Naive thymus-derived CD8-positive, alpha-beta T cell (primary cell): ENCODE data around the gene ZFP28. TPM values are rescaled to one million over a fixed set of nuclear protein-coding genes. Genes with fewer than 3 reads are reported as not detected.

Source experiments
- ATAC-seq, 2 donors: fragments of 150-1000 bp; cut with Tn5 transposase in 1 of 2; sonication (Bioruptor Pico), chemical (Tn5 transposase) in 1 of 2; 1 replicate in 1 of 2; 2 replicates in 1 of 2; pipeline ENCODE4 v1.10.0; 2021; ENCODE audit warnings: mild to moderate bottlenecking in 2 of 2, moderate library complexity in 2 of 2
- POLR2A ChIA-PET: fragments of 350-600 bp; sonication (Branson Sonifier 250); formaldehyde crosslinking; loops from one replicate; lab custom pipeline; 2021; ENCODE audit warnings: antibody characterized with exemption; lab: Charles Lee
- DNase-seq, 10 donors: peaks; one replicate each; pipeline versions ENCODE4 v3.0.0 to v3.0.0-alpha.2; 2020 to 2022
- H3K27ac Mint-ChIP-seq, 10 donors: one replicate each; pipeline ENCODE4 v1.8.0; 2020 to 2022; ENCODE audit warnings: mild to moderate bottlenecking in 10 of 10, mixed read lengths in 10 of 10, moderate library complexity in 4 of 10, inconsistent platforms in 1 of 10
- H3K27me3 Mint-ChIP-seq, 5 donors: one replicate each; pipeline ENCODE4 v1.8.0; 2021 to 2022; ENCODE audit warnings: mixed read lengths in 5 of 5
- H3K36me3 Mint-ChIP-seq, 3 donors: one replicate each; pipeline ENCODE4 v1.8.0; 2020 to 2022; ENCODE audit warnings: mixed read lengths in 3 of 3, mild to moderate bottlenecking in 2 of 3, inconsistent platforms in 1 of 3
- H3K4me1 Mint-ChIP-seq, 4 donors: one replicate each; pipeline ENCODE4 v1.8.0; 2021 to 2022; ENCODE audit warnings: mixed read lengths in 4 of 4
- H3K4me3 Mint-ChIP-seq, 10 donors: one replicate each; pipeline ENCODE4 v1.8.0; 2020 to 2022; ENCODE audit warnings: mild to moderate bottlenecking in 10 of 10, mixed read lengths in 10 of 10, moderate library complexity in 6 of 10, inconsistent platforms in 1 of 10
- H3K9me3 Mint-ChIP-seq, 9 donors: one replicate each; pipeline ENCODE4 v1.8.0; 2020 to 2022; ENCODE audit warnings: mixed read lengths in 9 of 9, mild to moderate bottlenecking in 3 of 9, inconsistent platforms in 1 of 9, moderate library complexity in 1 of 9
- polyA plus RNA-seq, 3 donors: library from polyadenylated mRNA; unstranded; fragments of 300-500 nt; fragmentation: Illumina TruSeq; gene quantifications; one replicate each; pipeline ENCODE4 v1.2.3, GENCODE V29; 2021
- total RNA-seq, 8 experiments: library from RNA in 2 of 8; stranded (reverse) in 2 of 8; gene quantifications; one replicate each; pipeline ENCODE4 v1.2.3 and lab custom pipeline; 2021 to 2026

Gene ZFP28
- total and polyA plus RNA-seq, 5 experiments from 2014 or later = 0.93 to 13.3 (median 2.8) TPM

DNA sequence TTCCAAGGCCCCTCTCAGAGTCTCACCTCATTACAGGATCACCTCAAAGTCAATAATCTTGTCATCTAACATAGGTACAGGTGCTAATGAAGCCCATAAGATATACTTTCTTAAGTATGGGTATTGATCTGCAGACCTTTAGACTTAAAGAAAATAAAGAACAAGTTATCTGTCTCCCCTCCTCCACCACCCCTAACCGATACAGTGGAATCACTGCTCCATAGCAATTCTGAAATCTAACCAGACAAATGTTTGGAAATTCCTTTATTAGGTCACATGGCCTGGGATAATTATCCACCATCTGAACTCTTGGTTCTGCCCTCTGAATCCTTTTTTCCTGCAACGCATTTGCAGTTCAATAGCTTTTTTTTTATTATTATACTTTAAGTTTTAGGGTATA, 24.0 kb downstream of the ZFP28 start:
- H3K9me3 Mint-ChIP-seq = peaks cover 13 to 100% (median 58%) of the 10 kb centered on the region in 9 donors
- no peak overlapping the region for H3K27ac Mint-ChIP-seq
- peaks cover 2 to 16% (median 12%) of the 10 kb centered on the region in 4 donors for H3K4me1 Mint-ChIP-seq
- no peak for ATAC-seq
- no peak for DNase-seq
- POLR2A ChIA-PET = interaction anchor here (0.6 kb wide), 1 partner anchor 22 kb away, joined by 3 read pairs; no protein-coding TSS in a partner anchor
- no peak overlapping the region for H3K4me3 Mint-ChIP-seq
- H3K27me3 Mint-ChIP-seq = no peaks in the 10 kb centered on the region
- H3K36me3 Mint-ChIP-seq = peaks cover 10 to 75% (median 68%) of the 10 kb centered on the region in 3 donors

DNA sequence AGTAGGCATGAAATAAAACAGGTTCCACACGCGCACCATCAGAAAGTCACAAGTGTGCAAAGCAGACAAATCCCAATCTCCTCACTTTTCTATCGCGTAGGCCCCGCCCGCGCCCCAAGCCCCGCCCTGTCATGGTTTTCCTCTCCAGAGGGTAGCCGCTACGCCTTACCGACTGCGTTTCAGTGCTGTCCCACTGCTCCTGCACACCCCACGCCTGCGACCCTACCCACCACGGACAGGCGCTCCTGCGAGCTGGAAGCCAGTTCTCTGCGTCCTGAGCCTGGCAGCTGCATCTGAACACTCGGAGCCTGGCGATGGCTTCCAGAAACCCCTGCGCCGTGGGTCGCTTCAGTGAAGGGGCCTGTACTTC, 28.1 kb downstream of the ZFP28 start:
- peak overlapping the region; percentile 79 to 95 (median 91) for H3K27ac Mint-ChIP-seq
- POLR2A ChIA-PET = interaction anchor here (0.6 to 1.7 kb wide), 2 partner anchors 27 to 28 kb away, joined by 3 to 4 read pairs; partner anchors contain the start of gene ZNF71
- ATAC-seq = peak; percentile 49 to 51
- H3K27me3 Mint-ChIP-seq = no peaks in the 10 kb centered on the region
- H3K4me1 Mint-ChIP-seq = peaks cover 2 to 24% (median 18%) of the 10 kb centered on the region in 4 donors
- DNase-seq = peak in 3 of 10 donors; percentile 4 to 24 (median 17)
- H3K36me3 Mint-ChIP-seq = peaks cover 37 to 78% (median 53%) of the 10 kb centered on the region in 3 donors
- H3K4me3 Mint-ChIP-seq = peak overlapping the region; percentile 92 to 99 (median 94)
- H3K9me3 Mint-ChIP-seq = peaks cover 6 to 95% (median 37%) of the 10 kb centered on the region in 9 donors

DNA sequence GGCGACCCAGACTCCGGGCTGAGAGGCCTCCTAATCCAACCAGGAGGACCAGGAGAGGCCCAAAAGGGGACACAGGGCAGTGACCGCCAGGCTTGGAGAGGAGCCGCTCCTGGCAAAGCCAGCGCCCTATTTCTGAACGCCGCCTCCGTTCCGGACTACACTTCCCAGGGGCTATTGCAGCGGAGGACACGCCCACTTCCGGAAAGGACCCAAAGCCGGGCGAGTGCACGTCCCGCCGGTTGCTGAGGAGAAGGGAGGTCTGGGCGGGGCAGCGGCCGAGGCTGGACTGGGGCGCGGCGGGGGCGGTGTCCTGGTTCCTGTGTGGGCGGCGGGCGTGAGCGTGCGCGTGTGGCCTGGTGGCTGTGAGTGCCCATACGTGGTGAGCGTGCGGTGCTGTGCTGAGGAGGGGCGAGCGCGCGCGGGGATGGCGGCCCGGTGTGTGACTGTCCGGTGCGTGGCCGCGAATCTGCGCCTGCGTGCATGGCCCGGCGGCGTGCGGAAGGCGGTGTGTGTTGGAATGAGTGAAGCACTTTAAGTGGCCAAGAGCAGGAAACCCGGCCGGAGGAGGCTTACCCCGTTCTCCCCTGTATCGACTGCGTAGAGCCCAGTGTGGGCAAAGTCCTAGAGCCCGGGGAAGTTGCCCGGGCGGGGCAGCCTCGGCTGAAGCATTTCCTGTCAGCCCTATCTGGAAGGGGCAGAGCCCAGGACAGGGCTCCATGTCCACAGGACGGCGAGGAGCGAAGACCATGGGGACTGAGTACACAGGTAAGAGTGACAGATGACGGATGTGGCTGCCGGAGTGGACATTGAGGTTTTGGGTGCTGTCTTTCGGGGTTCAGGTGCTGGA, 28.7 kb downstream of the ZFP28 start, which contains the start of gene ZNF470:
ZNF470 (plus strand) TSS at position 195 of the 847 bp plus-strand sequence. CDS start 2,844 bp downstream, outside the sequence.
- peak within 1 kb of the TSS; percentile 92 to 99 (median 94) for H3K4me3 Mint-ChIP-seq
- no peaks in the 10 kb centered on the region for H3K27me3 Mint-ChIP-seq
- ATAC-seq (peak; percentile 95 to 97), DNase-seq (peak; percentile 75 to 93 (median 84))
- POLR2A ChIA-PET = interaction anchor here (0.6 to 1.7 kb wide), 4 partner anchors 27 to 609 kb away, joined by 3 to 5 read pairs (median 4); partner anchors contain the start of genes ZNF583 and ZNF71
- H3K36me3 Mint-ChIP-seq = peaks cover 38 to 76% (median 49%) of the 10 kb centered on the region in 3 donors
- H3K4me1 Mint-ChIP-seq = peaks cover 2 to 24% (median 18%) of the 10 kb centered on the region in 4 donors
- H3K27ac Mint-ChIP-seq = peak within 1 kb of the TSS; percentile 79 to 95 (median 91)
- peaks cover 6 to 93% (median 35%) of the 10 kb centered on the region in 9 donors for H3K9me3 Mint-ChIP-seq

GRCh38 chr19:56572589-56572988, 33.8 kb downstream of the ZFP28 start:
- ATAC-seq = no peak
- Mint-ChIP-seq H3K27ac (no peak overlapping the region), H3K4me3 (no peak overlapping the region), H3K27me3 (no peaks in the 10 kb centered on the region), H3K4me1 (peaks cover under 1 to 11% (median 8%) of the 10 kb centered on the region in 4 donors), H3K36me3 (peaks cover 61 to 84% (median 66%) of the 10 kb centered on the region in 3 donors), H3K9me3 (peaks cover 15 to 94% (median 48%) of the 10 kb centered on the region in 9 donors)
- DNase-seq = no peak
- POLR2A ChIA-PET = interaction anchor here (0.7 to 0.9 kb wide), 2 partner anchors 22 to 34 kb away, joined by 4 read pairs; no protein-coding TSS in a partner anchor

GRCh38 chr19:56573914-56574313, 35.2 kb downstream of the ZFP28 start:
- Mint-ChIP-seq H3K27me3 (no peaks in the 10 kb centered on the region), H3K4me1 (no peaks in the 10 kb centered on the region), H3K36me3 (peaks cover 61 to 78% (median 62%) of the 10 kb centered on the region in 3 donors), H3K4me3 (no peak overlapping the region), H3K27ac (no peak overlapping the region), H3K9me3 (peaks cover 18 to 95% (median 51%) of the 10 kb centered on the region in 9 donors)
- POLR2A ChIA-PET = no interaction called here
- DNase-seq = no peak
- ATAC-seq = no peak

GRCh38 chr19:56577719-56578602, 39.2 kb downstream of the ZFP28 start:
- no peak for DNase-seq
- peaks cover 34 to 72% (median 59%) of the 10 kb centered on the region in 3 donors for H3K36me3 Mint-ChIP-seq
- ATAC-seq = no peak
- peaks cover 0 to 2% (median under 1%) of the 10 kb centered on the region in 4 donors for H3K4me1 Mint-ChIP-seq
- POLR2A ChIA-PET = no interaction called here
- H3K9me3 Mint-ChIP-seq = peaks cover 21 to 99% (median 56%) of the 10 kb centered on the region in 9 donors
- no peak overlapping the region for H3K4me3 Mint-ChIP-seq
- H3K27ac Mint-ChIP-seq = no peak overlapping the region
- H3K27me3 Mint-ChIP-seq = no peaks in the 10 kb centered on the region

GRCh38 chr19:56594446-56594782, 55.7 kb downstream of the ZFP28 start:
- ATAC-seq (no peak), DNase-seq (no peak)
- Mint-ChIP-seq H3K9me3 (peaks cover 6 to 61% (median 41%) of the 10 kb centered on the region in 9 donors), H3K27me3 (no peaks in the 10 kb centered on the region), H3K4me3 (peak overlapping the region; percentile 81 to 99 (median 95)), H3K27ac (peak overlapping the region; percentile 34 to 90 (median 70)), H3K36me3 (peaks cover 20 to 36% (median 35%) of the 10 kb centered on the region in 3 donors), H3K4me1 (peaks cover 16 to 25% (median 24%) of the 10 kb centered on the region in 4 donors)
- POLR2A ChIA-PET = interaction anchor here (1.5 kb wide), 1 partner anchor 28 kb away, joined by 3 read pairs; no protein-coding TSS in a partner anchor

GRCh38 chr19:56594783-56595547, 56.2 kb downstream of the ZFP28 start, which contains the start of gene ZNF71:
Gene ZNF71 (plus strand): TSS chr19:56595302. CDS start chr19:56601559, 6,257 bp downstream.
- Mint-ChIP-seq H3K9me3 (peaks cover 6 to 61% (median 41%) of the 10 kb centered on the region in 9 donors), H3K36me3 (peaks cover 26 to 38% (median 36%) of the 10 kb centered on the region in 3 donors), H3K4me3 (peak within 1 kb of the TSS; percentile 81 to 99 (median 95)), H3K27ac (peak within 1 kb of the TSS; percentile 51 to 96 (median 92)), H3K27me3 (no peaks in the 10 kb centered on the region), H3K4me1 (peaks cover 16 to 25% (median 24%) of the 10 kb centered on the region in 4 donors)
- POLR2A ChIA-PET = interaction anchor here (0.7 to 1.5 kb wide), 3 partner anchors 28 to 651 kb away, joined by 3 to 6 read pairs (median 5); no protein-coding TSS in a partner anchor
- DNase-seq (peak; percentile 75 to 93 (median 84)), ATAC-seq (peak; percentile 96 to 97)

- ATAC-seq (peak; percentile 37 to 41), DNase-seq (peak in 1 of 10 donors; percentile 64)
- Mint-ChIP-seq H3K27ac (peak overlapping the region; percentile 51 to 96 (median 92)), H3K36me3 (peaks cover 28 to 39% (median 37%) of the 10 kb centered on the region in 3 donors), H3K4me1 (peaks cover 16 to 27% (median 24%) of the 10 kb centered on the region in 4 donors), H3K9me3 (peaks cover 8 to 59% (median 37%) of the 10 kb centered on the region in 9 donors), H3K27me3 (no peaks in the 10 kb centered on the region), H3K4me3 (peak overlapping the region; percentile 81 to 99 (median 95))
- POLR2A ChIA-PET = interaction anchor here (0.7 to 1.5 kb wide), 3 partner anchors 29 to 651 kb away, joined by 3 to 6 read pairs (median 5); no protein-coding TSS in a partner anchor
Observed at GRCh38 chr19:56595548-56595899, 56.8 kb downstream of the ZFP28 start.

DNA sequence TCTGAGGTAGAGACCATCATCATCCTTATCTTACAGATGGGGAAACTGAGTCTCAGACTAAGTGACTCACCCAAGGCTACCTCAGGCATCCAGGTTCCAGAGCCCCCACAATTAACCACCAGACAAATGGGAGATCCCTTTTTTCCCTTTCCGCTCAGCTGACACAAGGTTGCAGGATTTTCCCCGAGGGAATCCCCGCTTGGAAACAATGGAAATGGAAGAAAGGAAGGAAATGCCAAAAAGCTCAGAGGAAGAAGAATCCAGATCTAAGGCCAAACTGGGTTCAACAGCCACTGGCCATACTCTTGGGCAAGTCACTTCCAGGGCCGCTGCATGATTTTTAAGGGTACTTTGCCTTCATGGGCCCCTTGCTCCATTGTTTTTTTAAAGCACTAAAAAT, 57.9 kb downstream of the ZFP28 start:
- H3K4me3 Mint-ChIP-seq = peak overlapping the region in 9 of 10 donors; percentile 81 to 99 (median 95)
- no peaks in the 10 kb centered on the region for H3K27me3 Mint-ChIP-seq
- POLR2A ChIA-PET = no interaction called here
- no peak for ATAC-seq
- peaks cover 19 to 28% (median 24%) of the 10 kb centered on the region in 4 donors for H3K4me1 Mint-ChIP-seq
- peaks cover 40 to 44% (median 42%) of the 10 kb centered on the region in 3 donors for H3K36me3 Mint-ChIP-seq
- no peak for DNase-seq
- peaks cover 8 to 62% (median 38%) of the 10 kb centered on the region in 9 donors for H3K9me3 Mint-ChIP-seq
- no peak overlapping the region for H3K27ac Mint-ChIP-seq

DNA sequence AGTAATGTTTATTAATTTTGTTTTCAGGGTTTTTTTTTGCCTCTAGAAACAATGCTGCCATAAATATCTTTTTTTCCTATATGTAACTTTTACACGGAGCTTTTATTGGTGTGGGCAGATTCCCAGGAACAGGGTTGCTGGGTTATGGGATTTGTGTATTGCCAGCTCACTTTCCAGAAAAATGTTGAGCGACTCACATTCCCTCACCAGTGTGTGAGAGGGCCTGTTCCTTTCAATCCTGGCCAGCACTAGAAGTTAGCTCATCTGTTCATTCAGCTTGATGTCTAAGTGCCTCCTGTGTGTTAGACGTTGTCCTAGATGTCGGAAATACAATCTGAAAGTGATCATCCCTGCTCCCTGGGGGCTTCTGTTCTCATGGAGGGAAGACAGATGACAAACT, 58.9 kb downstream of the ZFP28 start:
- Mint-ChIP-seq H3K9me3 (peaks cover 9 to 64% (median 36%) of the 10 kb centered on the region in 9 donors), H3K4me3 (no peak overlapping the region), H3K36me3 (peaks cover 43 to 54% (median 49%) of the 10 kb centered on the region in 3 donors), H3K27me3 (no peaks in the 10 kb centered on the region), H3K27ac (no peak overlapping the region), H3K4me1 (peaks cover 19 to 28% (median 24%) of the 10 kb centered on the region in 4 donors)
- ATAC-seq (no peak), DNase-seq (no peak)
- POLR2A ChIA-PET = interaction anchor here (0.9 kb wide), 1 partner anchor 16 kb away, joined by 3 read pairs; no protein-coding TSS in a partner anchor
